ENCODE results near the gene KIF12. TPM values are rescaled to one million over a fixed set of nuclear protein-coding genes. Genes with fewer than 3 reads are reported as not detected.

Gene KIF12
- total RNA-seq, 2 experiments from 2014 or later: not detected

GRCh38 chr9:114134827-114135396 is 35.8 kb upstream of the KIF12 start:
- TF ChIP-seq, protein P1, sequence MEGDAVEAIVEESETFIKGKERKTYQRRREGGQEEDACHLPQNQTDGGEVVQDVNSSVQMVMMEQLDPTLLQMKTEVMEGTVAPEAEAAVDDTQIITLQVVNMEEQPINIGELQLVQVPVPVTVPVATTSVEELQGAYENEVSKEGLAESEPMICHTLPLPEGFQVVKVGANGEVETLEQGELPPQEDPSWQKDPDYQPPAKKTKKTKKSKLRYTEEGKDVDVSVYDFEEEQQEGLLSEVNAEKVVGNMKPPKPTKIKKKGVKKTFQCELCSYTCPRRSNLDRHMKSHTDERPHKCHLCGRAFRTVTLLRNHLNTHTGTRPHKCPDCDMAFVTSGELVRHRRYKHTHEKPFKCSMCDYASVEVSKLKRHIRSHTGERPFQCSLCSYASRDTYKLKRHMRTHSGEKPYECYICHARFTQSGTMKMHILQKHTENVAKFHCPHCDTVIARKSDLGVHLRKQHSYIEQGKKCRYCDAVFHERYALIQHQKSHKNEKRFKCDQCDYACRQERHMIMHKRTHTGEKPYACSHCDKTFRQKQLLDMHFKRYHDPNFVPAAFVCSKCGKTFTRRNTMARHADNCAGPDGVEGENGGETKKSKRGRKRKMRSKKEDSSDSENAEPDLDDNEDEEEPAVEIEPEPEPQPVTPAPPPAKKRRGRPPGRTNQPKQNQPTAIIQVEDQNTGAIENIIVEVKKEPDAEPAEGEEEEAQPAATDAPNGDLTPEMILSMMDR (IDR thresholded peaks at IDR 0.05): no peak
- POLR2A ChIA-PET: no interaction called here
- CTCF ChIA-PET: no interaction called here

DNA sequence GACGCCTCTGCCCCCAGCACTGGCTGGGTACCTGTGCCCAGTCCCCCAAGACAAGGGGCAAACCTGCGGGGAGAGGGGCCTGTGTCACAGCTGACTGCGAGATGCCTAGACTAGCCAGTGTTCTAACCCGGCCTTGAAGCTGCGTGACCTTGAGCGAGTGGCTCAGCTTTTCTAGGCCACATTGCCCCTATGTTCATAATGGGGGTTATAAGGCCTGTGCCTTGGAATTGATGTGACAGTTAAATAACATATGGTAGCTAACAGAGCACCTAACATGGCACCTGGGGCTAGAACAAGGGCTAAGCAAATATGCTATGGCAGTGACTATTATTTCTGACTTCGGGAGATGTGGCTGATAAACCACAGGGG is 33.4 kb upstream of the KIF12 start:
- ATAC-seq (ENCODE audit: poor library complexity) (no peak), DNase-seq (no peak)
- no peaks in the 10 kb centered on the region for H3K36me3 ChIP-seq (ENCODE audit: insufficient read depth, low read length)
- H3K36me3 Mint-ChIP-seq (ENCODE audit: low read depth): no peaks in the 10 kb centered on the region
- H3K9me3 Mint-ChIP-seq: no peaks in the 10 kb centered on the region
- peaks cover 5 to 7% of the 10 kb centered on the region in 2 experiments for H3K27me3 ChIP-seq (ENCODE audit: control insufficient read depth in 1 of 2, insufficient read depth in 2 of 2, low read length in 2 of 2)
- H3K9me3 ChIP-seq (ENCODE audit: control insufficient read depth in 1 of 2, insufficient read depth in 1 of 2, low read length in 2 of 2): peaks cover 4 to 7% of the 10 kb centered on the region in 2 experiments
- no peaks in the 10 kb centered on the region for H3K4me1 Mint-ChIP-seq (ENCODE audit: low read depth)
- intact Hi-C loops (cut with DNase I, micrococcal nuclease): no loop called here
- no peak overlapping the region for H3K27ac ChIP-seq (ENCODE audit: low read depth in 1 of 2, low read length in 2 of 2)
- TF ChIP-seq, protein P1 (IDR thresholded peaks at IDR 0.05): no peak
- H3K27me3 Mint-ChIP-seq: peaks cover 17% of the 10 kb centered on the region
- H3K4me3 Mint-ChIP-seq: no peak overlapping the region
- ChIA-PET CTCF (no interaction called here), POLR2A (no interaction called here)
- H3K4me3 ChIP-seq (ENCODE audit: low read length): no peak overlapping the region
- no peak overlapping the region for H3K27ac Mint-ChIP-seq
- no peaks in the 10 kb centered on the region for H3K4me1 ChIP-seq (ENCODE audit: insufficient read depth, low read length)

More at GRCh38 chr9:114134827-114135396, 35.8 kb upstream of the KIF12 start:
- Mint-ChIP-seq H3K4me3 (no peak overlapping the region), H3K9me3 (no peaks in the 10 kb centered on the region), H3K27me3 (peaks cover 8% of the 10 kb centered on the region), H3K4me1 (ENCODE audit: low read depth) (no peaks in the 10 kb centered on the region), H3K36me3 (ENCODE audit: low read depth) (no peaks in the 10 kb centered on the region), H3K27ac (no peak overlapping the region)
- intact Hi-C loops (cut with DNase I, micrococcal nuclease): no loop called here
- peaks cover 4 to 5% of the 10 kb centered on the region in 2 experiments for H3K27me3 ChIP-seq (ENCODE audit: control insufficient read depth in 1 of 2, insufficient read depth in 2 of 2, low read length in 2 of 2)
- no peak for ATAC-seq (ENCODE audit: poor library complexity)
- H3K9me3 ChIP-seq (ENCODE audit: control insufficient read depth in 1 of 2, insufficient read depth in 1 of 2, low read length in 2 of 2): peaks cover 0 to 3% of the 10 kb centered on the region in 2 experiments
- H3K4me1 ChIP-seq (ENCODE audit: insufficient read depth, low read length): no peaks in the 10 kb centered on the region
- no peak overlapping the region for H3K4me3 ChIP-seq (ENCODE audit: low read length)
- no peak for DNase-seq
- no peaks in the 10 kb centered on the region for H3K36me3 ChIP-seq (ENCODE audit: insufficient read depth, low read length)
- H3K27ac ChIP-seq (ENCODE audit: low read depth in 1 of 2, low read length in 2 of 2): no peak overlapping the region

DNA sequence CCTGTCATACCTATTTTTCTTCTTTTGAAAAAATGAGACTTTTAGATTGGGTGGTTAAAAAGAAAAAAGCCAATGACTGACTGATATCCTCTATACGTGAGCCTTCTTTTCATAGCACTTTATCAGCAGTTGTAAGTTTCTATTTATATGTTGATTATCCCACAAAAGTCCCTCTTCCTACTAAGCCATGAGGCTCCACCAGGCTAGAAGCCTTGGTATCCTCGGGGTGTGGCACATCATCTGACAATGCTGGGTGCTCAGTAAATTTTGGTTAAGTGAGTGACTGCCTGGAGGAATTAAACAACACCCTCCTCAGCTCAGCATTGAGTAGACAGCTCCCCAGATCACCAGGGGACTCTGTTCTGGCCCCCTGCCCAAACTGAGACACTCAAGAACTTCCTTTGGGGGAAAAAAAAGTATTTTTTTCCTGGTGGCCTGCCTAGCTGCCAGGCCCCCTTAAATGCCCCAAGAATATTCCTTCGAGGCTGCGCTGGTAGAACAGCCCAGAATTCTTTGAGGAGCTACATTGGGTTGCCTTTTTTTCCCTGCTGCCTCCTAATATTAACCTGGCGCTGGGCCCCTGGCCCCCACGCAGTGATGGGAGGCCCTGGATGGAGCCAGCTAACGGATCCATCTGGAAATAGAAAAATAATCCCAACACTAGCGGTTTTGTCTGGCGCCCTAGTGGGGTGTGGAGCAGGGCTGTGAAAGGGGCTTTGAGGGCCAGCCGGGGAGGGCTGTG is 32.9 kb upstream of the KIF12 start:
- H3K36me3 ChIP-seq (ENCODE audit: insufficient read depth, low read length): no peaks in the 10 kb centered on the region
- POLR2A ChIA-PET: no interaction called here

More for the DNA sequence above, 32.9 kb upstream of the KIF12 start:
- H3K4me3 ChIP-seq (ENCODE audit: low read length): no peak overlapping the region
- DNase-seq (no peak), ATAC-seq (ENCODE audit: poor library complexity) (no peak)
- Mint-ChIP-seq H3K9me3 (peaks cover 4% of the 10 kb centered on the region), H3K4me3 (no peak overlapping the region), H3K27ac (no peak overlapping the region), H3K27me3 (peaks cover 23% of the 10 kb centered on the region), H3K36me3 (ENCODE audit: low read depth) (no peaks in the 10 kb centered on the region), H3K4me1 (ENCODE audit: low read depth) (no peaks in the 10 kb centered on the region)
- no peak overlapping the region for H3K27ac ChIP-seq (ENCODE audit: low read depth in 1 of 2, low read length in 2 of 2)
- H3K9me3 ChIP-seq (ENCODE audit: control insufficient read depth in 1 of 2, insufficient read depth in 1 of 2, low read length in 2 of 2): peaks cover 9 to 11% of the 10 kb centered on the region in 2 experiments
- H3K27me3 ChIP-seq (ENCODE audit: control insufficient read depth in 1 of 2, insufficient read depth in 2 of 2, low read length in 2 of 2): peaks cover 7% of the 10 kb centered on the region in 2 experiments
- H3K4me1 ChIP-seq (ENCODE audit: insufficient read depth, low read length): no peaks in the 10 kb centered on the region
- CTCF ChIA-PET: no interaction called here
- intact Hi-C loops (cut with DNase I, micrococcal nuclease): no loop called here
- TF ChIP-seq, protein P1 (IDR thresholded peaks at IDR 0.05): no peak
